ENCODE data around the gene UNC119. TPM values are rescaled to one million over a fixed set of nuclear protein-coding genes. Genes with fewer than 3 reads are reported as not detected.
A peak's percentile ranks its signal among the peaks of the same experiment; 100 is the strongest.

UNC119 gene
- total and polyA plus RNA-seq, 2 of the 13 experiments (the other 11 are each of a cell fraction or from before 2014, with no cell fraction given) = 10.4 to 63.1 TPM

DNA sequence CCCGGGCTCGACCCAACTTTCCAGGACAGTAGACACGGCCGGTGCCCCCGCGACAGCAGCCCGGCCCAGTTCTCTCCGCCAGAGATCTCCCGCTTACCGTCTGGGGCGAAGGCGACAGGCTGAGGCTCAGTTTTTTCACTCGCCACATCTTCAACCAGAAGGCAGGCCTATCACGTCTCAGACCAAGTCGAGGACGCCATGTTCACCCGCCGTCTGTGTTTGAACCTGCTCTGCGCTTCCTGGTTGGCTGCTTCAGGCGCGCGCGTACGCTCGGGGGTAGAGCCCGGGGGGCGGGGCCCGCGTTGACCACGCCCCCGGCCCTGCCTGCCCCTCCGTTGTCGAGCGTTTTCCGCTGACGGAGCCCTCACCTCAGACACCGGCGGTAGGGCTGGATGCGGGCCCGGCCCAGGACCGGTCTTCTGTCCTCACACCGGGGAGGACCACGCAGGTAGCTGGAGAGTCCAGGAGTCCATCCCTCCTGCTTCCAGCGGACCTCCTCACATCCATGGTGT lies 46.4 kb upstream of the UNC119 start, which contains the start of gene SPAG5 (continued):
- TF ChIP-seq, protein P1, sequence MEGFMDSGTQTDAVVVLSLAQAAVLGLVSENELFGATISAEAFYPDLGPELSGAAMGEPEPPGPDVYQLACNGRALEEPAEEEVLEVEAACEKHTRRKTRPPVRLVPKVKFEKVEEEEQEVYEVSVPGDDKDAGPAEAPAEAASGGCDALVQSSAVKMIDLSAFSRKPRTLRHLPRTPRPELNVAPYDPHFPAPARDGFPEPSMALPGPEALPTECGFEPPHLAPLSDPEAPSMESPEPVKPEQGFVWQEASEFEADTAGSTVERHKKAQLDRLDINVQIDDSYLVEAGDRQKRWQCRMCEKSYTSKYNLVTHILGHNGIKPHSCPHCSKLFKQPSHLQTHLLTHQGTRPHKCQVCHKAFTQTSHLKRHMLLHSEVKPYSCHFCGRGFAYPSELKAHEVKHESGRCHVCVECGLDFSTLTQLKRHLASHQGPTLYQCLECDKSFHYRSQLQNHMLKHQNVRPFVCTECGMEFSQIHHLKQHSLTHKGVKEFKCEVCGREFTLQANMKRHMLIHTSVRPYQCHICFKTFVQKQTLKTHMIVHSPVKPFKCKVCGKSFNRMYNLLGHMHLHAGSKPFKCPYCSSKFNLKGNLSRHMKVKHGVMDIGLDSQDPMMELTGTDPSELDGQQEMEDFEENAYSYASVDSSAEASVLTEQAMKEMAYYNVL (CRISPR knock-in tag; IDR thresholded peaks at IDR 0.05; ENCODE audit: borderline replicate concordance) = peak; percentile 66; the same call in 1 of the 2 replicates
- TF ChIP-seq, protein P2, sequence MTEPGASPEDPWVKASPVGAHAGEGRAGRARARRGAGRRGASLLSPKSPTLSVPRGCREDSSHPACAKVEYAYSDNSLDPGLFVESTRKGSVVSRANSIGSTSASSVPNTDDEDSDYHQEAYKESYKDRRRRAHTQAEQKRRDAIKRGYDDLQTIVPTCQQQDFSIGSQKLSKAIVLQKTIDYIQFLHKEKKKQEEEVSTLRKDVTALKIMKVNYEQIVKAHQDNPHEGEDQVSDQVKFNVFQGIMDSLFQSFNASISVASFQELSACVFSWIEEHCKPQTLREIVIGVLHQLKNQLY (CRISPR knock-in tag; IDR thresholded peaks at IDR 0.05) = no peak
- TF ChIP-seq ZNF3 (CRISPR knock-in tag; IDR thresholded peaks at IDR 0.05) = no peak
- no peak for TF ChIP-seq CC2D1A (CRISPR knock-in tag; IDR thresholded peaks at IDR 0.05)
- no peak for TF ChIP-seq HMG20A (CRISPR knock-in tag; IDR thresholded peaks at IDR 0.05; ENCODE audit: borderline replicate concordance)
- TF ChIP-seq, protein P3, sequence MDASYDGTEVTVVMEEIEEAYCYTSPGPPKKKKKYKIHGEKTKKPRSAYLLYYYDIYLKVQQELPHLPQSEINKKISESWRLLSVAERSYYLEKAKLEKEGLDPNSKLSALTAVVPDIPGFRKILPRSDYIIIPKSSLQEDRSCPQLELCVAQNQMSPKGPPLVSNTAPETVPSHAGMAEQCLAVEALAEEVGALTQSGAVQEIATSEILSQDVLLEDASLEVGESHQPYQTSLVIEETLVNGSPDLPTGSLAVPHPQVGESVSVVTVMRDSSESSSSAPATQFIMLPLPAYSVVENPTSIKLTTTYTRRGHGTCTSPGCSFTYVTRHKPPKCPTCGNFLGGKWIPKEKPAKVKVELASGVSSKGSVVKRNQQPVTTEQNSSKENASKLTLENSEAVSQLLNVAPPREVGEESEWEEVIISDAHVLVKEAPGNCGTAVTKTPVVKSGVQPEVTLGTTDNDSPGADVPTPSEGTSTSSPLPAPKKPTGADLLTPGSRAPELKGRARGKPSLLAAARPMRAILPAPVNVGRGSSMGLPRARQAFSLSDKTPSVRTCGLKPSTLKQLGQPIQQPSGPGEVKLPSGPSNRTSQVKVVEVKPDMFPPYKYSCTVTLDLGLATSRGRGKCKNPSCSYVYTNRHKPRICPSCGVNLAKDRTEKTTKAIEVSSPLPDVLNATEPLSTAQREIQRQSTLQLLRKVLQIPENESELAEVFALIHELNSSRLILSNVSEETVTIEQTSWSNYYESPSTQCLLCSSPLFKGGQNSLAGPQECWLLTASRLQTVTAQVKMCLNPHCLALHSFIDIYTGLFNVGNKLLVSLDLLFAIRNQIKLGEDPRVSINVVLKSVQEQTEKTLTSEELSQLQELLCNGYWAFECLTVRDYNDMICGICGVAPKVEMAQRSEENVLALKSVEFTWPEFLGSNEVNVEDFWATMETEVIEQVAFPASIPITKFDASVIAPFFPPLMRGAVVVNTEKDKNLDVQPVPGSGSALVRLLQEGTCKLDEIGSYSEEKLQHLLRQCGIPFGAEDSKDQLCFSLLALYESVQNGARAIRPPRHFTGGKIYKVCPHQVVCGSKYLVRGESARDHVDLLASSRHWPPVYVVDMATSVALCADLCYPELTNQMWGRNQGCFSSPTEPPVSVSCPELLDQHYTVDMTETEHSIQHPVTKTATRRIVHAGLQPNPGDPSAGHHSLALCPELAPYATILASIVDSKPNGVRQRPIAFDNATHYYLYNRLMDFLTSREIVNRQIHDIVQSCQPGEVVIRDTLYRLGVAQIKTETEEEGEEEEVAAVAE (CRISPR knock-in tag; IDR thresholded peaks at IDR 0.05; ENCODE audit: borderline replicate concordance) = no peak
- no peak for TF ChIP-seq ATF1 (CRISPR knock-in tag; IDR thresholded peaks at IDR 0.05)
- TF ChIP-seq, protein P4, sequence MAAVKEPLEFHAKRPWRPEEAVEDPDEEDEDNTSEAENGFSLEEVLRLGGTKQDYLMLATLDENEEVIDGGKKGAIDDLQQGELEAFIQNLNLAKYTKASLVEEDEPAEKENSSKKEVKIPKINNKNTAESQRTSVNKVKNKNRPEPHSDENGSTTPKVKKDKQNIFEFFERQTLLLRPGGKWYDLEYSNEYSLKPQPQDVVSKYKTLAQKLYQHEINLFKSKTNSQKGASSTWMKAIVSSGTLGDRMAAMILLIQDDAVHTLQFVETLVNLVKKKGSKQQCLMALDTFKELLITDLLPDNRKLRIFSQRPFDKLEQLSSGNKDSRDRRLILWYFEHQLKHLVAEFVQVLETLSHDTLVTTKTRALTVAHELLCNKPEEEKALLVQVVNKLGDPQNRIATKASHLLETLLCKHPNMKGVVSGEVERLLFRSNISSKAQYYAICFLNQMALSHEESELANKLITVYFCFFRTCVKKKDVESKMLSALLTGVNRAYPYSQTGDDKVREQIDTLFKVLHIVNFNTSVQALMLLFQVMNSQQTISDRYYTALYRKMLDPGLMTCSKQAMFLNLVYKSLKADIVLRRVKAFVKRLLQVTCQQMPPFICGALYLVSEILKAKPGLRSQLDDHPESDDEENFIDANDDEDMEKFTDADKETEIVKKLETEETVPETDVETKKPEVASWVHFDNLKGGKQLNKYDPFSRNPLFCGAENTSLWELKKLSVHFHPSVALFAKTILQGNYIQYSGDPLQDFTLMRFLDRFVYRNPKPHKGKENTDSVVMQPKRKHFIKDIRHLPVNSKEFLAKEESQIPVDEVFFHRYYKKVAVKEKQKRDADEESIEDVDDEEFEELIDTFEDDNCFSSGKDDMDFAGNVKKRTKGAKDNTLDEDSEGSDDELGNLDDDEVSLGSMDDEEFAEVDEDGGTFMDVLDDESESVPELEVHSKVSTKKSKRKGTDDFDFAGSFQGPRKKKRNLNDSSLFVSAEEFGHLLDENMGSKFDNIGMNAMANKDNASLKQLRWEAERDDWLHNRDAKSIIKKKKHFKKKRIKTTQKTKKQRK (IDR thresholded peaks at IDR 0.05; ENCODE audit: low read length) = no peak
- TF ChIP-seq, protein P5, sequence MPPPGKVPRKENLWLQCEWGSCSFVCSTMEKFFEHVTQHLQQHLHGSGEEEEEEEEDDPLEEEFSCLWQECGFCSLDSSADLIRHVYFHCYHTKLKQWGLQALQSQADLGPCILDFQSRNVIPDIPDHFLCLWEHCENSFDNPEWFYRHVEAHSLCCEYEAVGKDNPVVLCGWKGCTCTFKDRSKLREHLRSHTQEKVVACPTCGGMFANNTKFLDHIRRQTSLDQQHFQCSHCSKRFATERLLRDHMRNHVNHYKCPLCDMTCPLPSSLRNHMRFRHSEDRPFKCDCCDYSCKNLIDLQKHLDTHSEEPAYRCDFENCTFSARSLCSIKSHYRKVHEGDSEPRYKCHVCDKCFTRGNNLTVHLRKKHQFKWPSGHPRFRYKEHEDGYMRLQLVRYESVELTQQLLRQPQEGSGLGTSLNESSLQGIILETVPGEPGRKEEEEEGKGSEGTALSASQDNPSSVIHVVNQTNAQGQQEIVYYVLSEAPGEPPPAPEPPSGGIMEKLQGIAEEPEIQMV (CRISPR knock-in tag; IDR thresholded peaks at IDR 0.05; ENCODE audit: low read depth) = no peak; the same call in 1 of the 2 replicates
- peak; percentile 23; the same call in 1 of the 2 replicates for TF ChIP-seq ZNF564 (CRISPR knock-in tag; IDR thresholded peaks at IDR 0.05)
- TF ChIP-seq PITX1 (CRISPR knock-in tag; IDR thresholded peaks at IDR 0.05) = no peak
- TF ChIP-seq ZNF816 (CRISPR knock-in tag; IDR thresholded peaks at IDR 0.05; ENCODE audit: borderline replicate concordance) = peak; percentile 73; the same call in 1 of the 2 replicates
- peak; percentile 46; the same call in 1 of the 2 replicates for TF ChIP-seq HOXA5 (CRISPR knock-in tag; IDR thresholded peaks at IDR 0.05)
- TF ChIP-seq RORA (CRISPR knock-in tag; IDR thresholded peaks at IDR 0.05) = no peak
